IPS DF 6.9 (cell line): ENCODE results near the gene NCKAP5.

Experiments
- DNase-seq: peaks from one replicate; pipeline ENCODE4 v3.0.0-alpha.2; 2013; ENCODE audit warnings: low read depth, low spot score
- H3K27ac ChIP-seq: one replicate; pipeline ENCODE4 v1.5.1; 2013; ENCODE audit warnings: low read length, control low read depth
- H3K27me3 ChIP-seq: 2 replicates; pipeline ENCODE4 v1.6.1; 2013; ENCODE audit warnings: mild to moderate bottlenecking, low read length; ENCODE audit not compliant: control insufficient read depth, insufficient read depth
- H3K36me3 ChIP-seq: 2 replicates; pipeline ENCODE4 v1.6.1; 2013; ENCODE audit warnings: low read length; ENCODE audit not compliant: control insufficient read depth, insufficient read depth
- H3K4me1 ChIP-seq: 2 replicates; pipeline ENCODE4 v1.6.1; 2013; ENCODE audit warnings: low read length; ENCODE audit not compliant: control insufficient read depth, insufficient read depth
- H3K4me3 ChIP-seq: 2 replicates; pipeline ENCODE4 v1.5.1; 2013; ENCODE audit warnings: mild to moderate bottlenecking, low read length
- H3K9me3 ChIP-seq: 2 replicates; pipeline ENCODE4 v1.6.1; 2013; ENCODE audit warnings: low read length, inconsistent platforms; ENCODE audit not compliant: control insufficient read depth, insufficient read depth
- WGBS: extraction: QIAGEN DNeasy Blood & Tissue Kit; methylation state at CpG from one replicate; pipeline ENCODE4 v1.1.7; 2013; ENCODE audit warnings: mixed read lengths, missing lambda C conversion rate; ENCODE audit not compliant: insufficient read length, insufficient coverage; 5-methylcytosine and 5-hydroxymethylcytosine counted together

NCKAP5 gene

GRCh38 chr2:133053541-133053940, 514.7 kb downstream of the NCKAP5 start:
- no peak overlapping the region for H3K4me3 ChIP-seq
- H3K4me1 ChIP-seq = no peaks in the 10 kb centered on the region
- DNase-seq = no peak
- H3K27me3 ChIP-seq = no peaks in the 10 kb centered on the region
- H3K9me3 ChIP-seq = no peaks in the 10 kb centered on the region
- no peaks in the 10 kb centered on the region for H3K36me3 ChIP-seq
- WGBS = no CpG with 5 or more reads among the region's 3 CpGs
- H3K27ac ChIP-seq = no peak overlapping the region

DNA sequence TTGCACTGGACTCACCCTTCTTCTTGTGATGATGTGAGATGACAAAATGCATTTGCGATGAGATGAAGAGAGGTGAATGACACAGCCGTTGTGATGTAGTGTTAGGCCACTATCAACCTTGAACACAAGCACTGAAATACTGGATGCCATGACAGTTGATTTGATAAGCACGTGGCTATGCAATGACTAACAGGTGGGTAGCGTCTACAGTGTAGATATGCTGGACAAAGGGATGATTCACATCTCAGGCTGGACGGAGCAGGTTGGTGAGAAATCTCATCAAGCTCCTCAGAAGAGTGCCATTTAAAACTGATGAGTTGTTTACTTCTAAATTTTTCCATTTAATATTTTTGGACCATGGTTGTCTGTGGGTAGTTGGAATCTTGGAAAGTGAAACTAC, 522.5 kb downstream of the NCKAP5 start:
- Histone ChIP-seq H3K4me3 (no peak overlapping the region), H3K9me3 (no peaks in the 10 kb centered on the region), H3K36me3 (no peaks in the 10 kb centered on the region), H3K4me1 (no peaks in the 10 kb centered on the region), H3K27me3 (no peaks in the 10 kb centered on the region), H3K27ac (no peak overlapping the region)
- DNase-seq = no peak
- no CpG with 5 or more reads among the region's 5 CpGs for WGBS

GRCh38 chr2:133044556-133044955, 523.7 kb downstream of the NCKAP5 start:
- Histone ChIP-seq H3K27ac (no peak overlapping the region), H3K4me3 (no peak overlapping the region), H3K4me1 (no peaks in the 10 kb centered on the region), H3K9me3 (no peaks in the 10 kb centered on the region), H3K27me3 (no peaks in the 10 kb centered on the region), H3K36me3 (no peaks in the 10 kb centered on the region)
- WGBS = no CpG with 5 or more reads among the region's 4 CpGs
- DNase-seq = no peak

DNA sequence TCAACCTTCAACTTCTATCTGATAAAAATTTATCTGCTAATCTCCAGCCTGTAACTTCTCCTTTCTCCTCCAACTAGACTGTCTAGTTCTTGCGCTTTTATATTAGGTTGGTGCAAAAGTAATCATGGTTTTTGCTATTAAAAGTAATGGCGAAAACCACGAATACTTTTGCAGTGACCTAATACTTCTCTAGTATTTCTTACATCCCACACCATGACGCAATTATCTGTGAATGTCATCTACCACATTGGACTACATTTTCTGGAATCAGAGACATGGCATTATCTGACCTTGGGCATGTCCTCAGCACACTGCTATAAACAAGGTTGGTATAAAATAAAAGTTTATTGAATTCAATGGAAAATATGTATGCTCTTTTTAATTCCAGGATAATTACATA, 528.1 kb downstream of the NCKAP5 start:
- Histone ChIP-seq H3K36me3 (no peaks in the 10 kb centered on the region), H3K27me3 (no peaks in the 10 kb centered on the region)
- WGBS = no CpG with 5 or more reads among the region's 4 CpGs

GRCh38 chr2:133039531-133039930, 528.7 kb downstream of the NCKAP5 start:
- WGBS = no CpG with 5 or more reads among the region's 1 CpG
- Histone ChIP-seq H3K36me3 (no peaks in the 10 kb centered on the region), H3K4me1 (no peaks in the 10 kb centered on the region), H3K27ac (no peak overlapping the region), H3K4me3 (no peak overlapping the region), H3K27me3 (no peaks in the 10 kb centered on the region), H3K9me3 (no peaks in the 10 kb centered on the region)
- DNase-seq = no peak

More for the DNA sequence above, 528.1 kb downstream of the NCKAP5 start:
- Histone ChIP-seq H3K27ac (no peak overlapping the region), H3K4me3 (no peak overlapping the region), H3K4me1 (no peaks in the 10 kb centered on the region), H3K9me3 (no peaks in the 10 kb centered on the region)
- DNase-seq = no peak

DNA sequence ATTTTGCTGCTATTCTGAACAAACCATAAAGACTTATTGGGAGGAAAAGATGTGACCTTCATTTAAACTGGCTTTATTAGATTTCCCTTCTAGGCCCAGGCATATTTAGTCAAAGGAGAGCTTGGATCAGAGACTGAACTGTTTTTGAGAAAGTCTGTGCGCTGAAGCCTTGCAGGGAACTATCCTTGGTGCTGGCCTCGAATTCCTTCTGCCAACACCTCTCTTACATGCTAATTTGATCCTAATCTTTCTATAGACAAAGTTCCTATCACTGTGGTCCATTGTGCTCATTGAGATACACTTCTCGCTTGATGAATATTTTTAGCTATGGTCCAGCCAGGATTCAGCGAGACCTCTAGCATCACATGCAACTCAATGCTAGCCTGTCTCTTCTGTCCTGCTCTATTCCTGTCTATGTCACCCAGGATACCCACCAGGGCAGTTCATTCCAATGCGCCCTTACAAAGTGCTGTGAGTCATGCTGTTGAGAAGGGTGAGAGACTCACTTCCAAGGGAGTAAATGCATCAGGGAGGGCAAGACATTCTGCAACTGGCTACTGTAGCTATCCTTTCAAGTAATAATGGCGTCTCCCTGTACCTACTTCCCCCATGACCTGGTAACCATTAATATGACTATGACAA, 541.6 kb downstream of the NCKAP5 start:
- H3K27ac ChIP-seq = no peak overlapping the region
- H3K36me3 ChIP-seq = no peaks in the 10 kb centered on the region
- no peaks in the 10 kb centered on the region for H3K27me3 ChIP-seq
- no CpG with 5 or more reads among the region's 6 CpGs for WGBS
- peaks cover 1% of the 10 kb centered on the region; the same call in 1 of the 2 replicates for H3K4me1 ChIP-seq
- no peak overlapping the region for H3K4me3 ChIP-seq
- H3K9me3 ChIP-seq = no peaks in the 10 kb centered on the region
- peak; percentile 20 for DNase-seq

DNA sequence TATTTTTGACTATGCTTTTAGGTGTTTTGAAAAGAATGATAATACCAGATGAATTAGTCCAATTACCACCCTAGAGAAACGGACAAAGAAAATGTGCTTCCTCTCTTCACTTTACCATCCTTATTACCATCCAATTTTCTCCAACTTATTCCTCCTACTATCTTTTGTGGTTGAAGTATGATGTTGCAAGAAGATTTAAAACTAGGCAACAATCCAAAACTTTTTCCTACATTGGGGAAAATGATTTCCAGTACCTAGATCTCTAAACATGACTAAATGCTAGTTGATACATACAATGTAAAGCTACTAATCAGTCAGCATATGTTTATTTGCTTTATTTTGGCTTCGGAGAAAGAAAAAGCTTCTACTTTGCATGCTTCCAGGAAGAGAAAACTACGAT, 543.3 kb downstream of the NCKAP5 start:
- Histone ChIP-seq H3K36me3 (no peaks in the 10 kb centered on the region), H3K27ac (no peak overlapping the region), H3K4me3 (no peak overlapping the region), H3K9me3 (no peaks in the 10 kb centered on the region), H3K27me3 (no peaks in the 10 kb centered on the region), H3K4me1 (peaks cover 1% of the 10 kb centered on the region; the same call in 1 of the 2 replicates)
- WGBS = no CpG with 5 or more reads among the region's 3 CpGs
- no peak for DNase-seq

GRCh38 chr2:133012847-133013734, 555.2 kb downstream of the NCKAP5 start:
- WGBS = no CpG with 5 or more reads among the region's 6 CpGs
- H3K4me1 ChIP-seq = no peaks in the 10 kb centered on the region

GRCh38 chr2:133004623-133005022, 563.6 kb downstream of the NCKAP5 start:
- no peaks in the 10 kb centered on the region for H3K36me3 ChIP-seq
- H3K27ac ChIP-seq = no peak overlapping the region
- no peaks in the 10 kb centered on the region for H3K27me3 ChIP-seq
- no peaks in the 10 kb centered on the region for H3K4me1 ChIP-seq
- peaks cover 1% of the 10 kb centered on the region; the same call in 1 of the 2 replicates for H3K9me3 ChIP-seq
- DNase-seq = no peak
- WGBS = no CpG with 5 or more reads among the region's 5 CpGs
- H3K4me3 ChIP-seq = no peak overlapping the region

More at GRCh38 chr2:133012847-133013734, 555.2 kb downstream of the NCKAP5 start:
- DNase-seq = no peak
- no peak overlapping the region for H3K4me3 ChIP-seq
- H3K9me3 ChIP-seq = no peaks in the 10 kb centered on the region
- no peaks in the 10 kb centered on the region for H3K27me3 ChIP-seq
- no peaks in the 10 kb centered on the region for H3K36me3 ChIP-seq
- no peak overlapping the region for H3K27ac ChIP-seq

- H3K4me3 ChIP-seq = no peak overlapping the region
- no peaks in the 10 kb centered on the region for H3K4me1 ChIP-seq
- H3K36me3 ChIP-seq = no peaks in the 10 kb centered on the region
- H3K27ac ChIP-seq = no peak overlapping the region
- no CpG with 5 or more reads among the region's 2 CpGs for WGBS
- DNase-seq = no peak
- H3K27me3 ChIP-seq = no peaks in the 10 kb centered on the region
- H3K9me3 ChIP-seq = peaks cover 1% of the 10 kb centered on the region; the same call in 1 of the 2 replicates
Observed at GRCh38 chr2:132999421-132999820, 568.8 kb downstream of the NCKAP5 start.
